MM.1S (cell line): Measurements from ENCODE around the gene TLX3.

Experiments used
- DNase-seq: peaks from one replicate; pipeline ENCODE4 v3.0.0-alpha.2; 2015
- H2AFZ ChIP-seq: fragments of 300-600 bp; sonication (generic); 2 replicates; pipeline ENCODE4 v1.6.0; 2016; ENCODE audit warnings: antibody characterized with exemption, low read length
- H3F3A ChIP-seq: fragments of 300-600 bp; sonication (generic); 2 replicates; pipeline ENCODE4 v1.6.1; 2016; ENCODE audit warnings: mild to moderate bottlenecking, antibody characterized with exemption, low read length, moderate library complexity, mixed read lengths; ENCODE audit not compliant: insufficient read depth
- H3K27ac ChIP-seq: fragments of 300-600 bp; sonication (generic); 2 replicates; pipeline ENCODE4 v1.5.1; 2016; ENCODE audit warnings: mild to moderate bottlenecking, low read length
- H3K27me3 ChIP-seq: fragments of 300-600 bp; sonication (generic); replicated peaks from 2 replicates; pipeline ENCODE4 v1.6.0; 2016; ENCODE audit warnings: low read length; ENCODE audit not compliant: insufficient read depth
- H3K36me3 ChIP-seq: fragments of 300-600 bp; sonication (generic); replicated peaks from 2 replicates; pipeline ENCODE4 v1.6.1; 2016; ENCODE audit warnings: mild to moderate bottlenecking, low read length, mixed read lengths; ENCODE audit not compliant: insufficient read depth
- H3K4me1 ChIP-seq: fragments of 300-600 bp; sonication (generic); 2 replicates; pipeline ENCODE4 v1.6.1; 2016; ENCODE audit warnings: low read length, mixed read lengths
- H3K4me2 ChIP-seq: fragments of 300-600 bp; sonication (generic); 2 replicates; pipeline ENCODE4 v1.6.0; 2016; ENCODE audit warnings: low read depth, low read length
- H3K4me3 ChIP-seq: fragments of 300-600 bp; sonication (generic); 2 replicates; pipeline ENCODE4 v1.5.1; 2016; ENCODE audit warnings: low read length, mixed read lengths
- H3K79me2 ChIP-seq: fragments of 300-600 bp; sonication (generic); 2 replicates; pipeline ENCODE4 v1.6.1; 2016; ENCODE audit warnings: mixed run types, low read length, mixed read lengths
- H3K9ac ChIP-seq: fragments of 300-600 bp; sonication (generic); 2 replicates; pipeline ENCODE4 v1.6.1; 2016; ENCODE audit warnings: low read length, mixed read lengths
- H3K9me2 ChIP-seq: fragments of 300-600 bp; sonication (generic); replicated peaks from 2 replicates; pipeline ENCODE4 v1.6.1; 2016; ENCODE audit warnings: mild to moderate bottlenecking, low read length, mixed read lengths; ENCODE audit not compliant: insufficient read depth
- H3K9me3 ChIP-seq: fragments of 300-600 bp; sonication (generic); replicated peaks from 2 replicates; pipeline ENCODE4 v1.6.1; 2016; ENCODE audit warnings: mild to moderate bottlenecking, low read length, mixed read lengths; ENCODE audit not compliant: insufficient read depth
- H4K20me1 ChIP-seq: fragments of 300-600 bp; sonication (generic); 2 replicates; pipeline ENCODE4 v1.6.1; 2016; ENCODE audit warnings: mild to moderate bottlenecking, low read length, moderate library complexity, mixed read lengths; ENCODE audit not compliant: insufficient read depth
- EZH2 ChIP-seq: fragments of 300-600 bp; sonication (generic); optimal IDR thresholded peaks from 2 replicates; pipeline ENCODE3; 2017; ENCODE audit warnings: low read depth, mild to moderate bottlenecking, antibody characterized with exemption, low read length, mixed read lengths
- EZH2phosphoT487 ChIP-seq: fragments of 300-600 bp; sonication (generic); IDR thresholded peaks from 2 replicates; pipeline ENCODE4 v1.6.1; 2018; ENCODE audit warnings: antibody characterized with exemption, low read length
- TF ChIP-seq, protein P1 (sequence below): fragments of 300-600 bp; sonication (generic); IDR thresholded peaks from 2 replicates; pipeline ENCODE4 v1.5.1; 2016; ENCODE audit warnings: antibody characterized with exemption, low read length, mixed read lengths

The TLX3 gene

GRCh38 chr5:171313481-171314206 is 4.6 kb downstream of the TLX3 start:
- no peak overlapping the region for H2AFZ ChIP-seq
- H3K4me3 ChIP-seq, result no peak overlapping the region
- no peaks in the 10 kb centered on the region for H3F3A ChIP-seq
- no peak overlapping the region for H3K9ac ChIP-seq
- no peaks in the 10 kb centered on the region for H3K79me2 ChIP-seq
- peak overlapping the region; percentile 9; the same call in 1 of the 2 replicates for H3K4me2 ChIP-seq
- DNase-seq, result no peak
- no peaks in the 10 kb centered on the region for H3K4me1 ChIP-seq
- H3K36me3 ChIP-seq, result no peaks in the 10 kb centered on the region
- no peak for TF ChIP-seq EZH2phosphoT487
- TF ChIP-seq, protein P1, sequence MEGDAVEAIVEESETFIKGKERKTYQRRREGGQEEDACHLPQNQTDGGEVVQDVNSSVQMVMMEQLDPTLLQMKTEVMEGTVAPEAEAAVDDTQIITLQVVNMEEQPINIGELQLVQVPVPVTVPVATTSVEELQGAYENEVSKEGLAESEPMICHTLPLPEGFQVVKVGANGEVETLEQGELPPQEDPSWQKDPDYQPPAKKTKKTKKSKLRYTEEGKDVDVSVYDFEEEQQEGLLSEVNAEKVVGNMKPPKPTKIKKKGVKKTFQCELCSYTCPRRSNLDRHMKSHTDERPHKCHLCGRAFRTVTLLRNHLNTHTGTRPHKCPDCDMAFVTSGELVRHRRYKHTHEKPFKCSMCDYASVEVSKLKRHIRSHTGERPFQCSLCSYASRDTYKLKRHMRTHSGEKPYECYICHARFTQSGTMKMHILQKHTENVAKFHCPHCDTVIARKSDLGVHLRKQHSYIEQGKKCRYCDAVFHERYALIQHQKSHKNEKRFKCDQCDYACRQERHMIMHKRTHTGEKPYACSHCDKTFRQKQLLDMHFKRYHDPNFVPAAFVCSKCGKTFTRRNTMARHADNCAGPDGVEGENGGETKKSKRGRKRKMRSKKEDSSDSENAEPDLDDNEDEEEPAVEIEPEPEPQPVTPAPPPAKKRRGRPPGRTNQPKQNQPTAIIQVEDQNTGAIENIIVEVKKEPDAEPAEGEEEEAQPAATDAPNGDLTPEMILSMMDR, result no peak
- TF ChIP-seq EZH2, result no peak
- no peaks in the 10 kb centered on the region for H4K20me1 ChIP-seq
- no peak overlapping the region for H3K27ac ChIP-seq
- no peaks in the 10 kb centered on the region for H3K9me2 ChIP-seq
- no peaks in the 10 kb centered on the region for H3K9me3 ChIP-seq
- peaks cover 16% of the 10 kb centered on the region for H3K27me3 ChIP-seq

- Histone ChIP-seq H3K9me3 (no peaks in the 10 kb centered on the region), H3K9ac (no peak overlapping the region), H2AFZ (no peak overlapping the region), H3K4me2 (no peak overlapping the region), H3F3A (no peaks in the 10 kb centered on the region), H3K36me3 (no peaks in the 10 kb centered on the region), H3K9me2 (no peaks in the 10 kb centered on the region), H3K4me3 (no peak overlapping the region), H4K20me1 (no peaks in the 10 kb centered on the region), H3K27me3 (peaks cover 16% of the 10 kb centered on the region), H3K4me1 (no peaks in the 10 kb centered on the region), H3K27ac (no peak overlapping the region), H3K79me2 (no peaks in the 10 kb centered on the region)
- no peak for DNase-seq
- TF ChIP-seq EZH2, result no peak
- TF ChIP-seq, protein P1, result no peak
- TF ChIP-seq EZH2phosphoT487, result no peak
These were observed 5.8 kb downstream of the TLX3 start for GRCh38 chr5:171314728-171315385.

DNA sequence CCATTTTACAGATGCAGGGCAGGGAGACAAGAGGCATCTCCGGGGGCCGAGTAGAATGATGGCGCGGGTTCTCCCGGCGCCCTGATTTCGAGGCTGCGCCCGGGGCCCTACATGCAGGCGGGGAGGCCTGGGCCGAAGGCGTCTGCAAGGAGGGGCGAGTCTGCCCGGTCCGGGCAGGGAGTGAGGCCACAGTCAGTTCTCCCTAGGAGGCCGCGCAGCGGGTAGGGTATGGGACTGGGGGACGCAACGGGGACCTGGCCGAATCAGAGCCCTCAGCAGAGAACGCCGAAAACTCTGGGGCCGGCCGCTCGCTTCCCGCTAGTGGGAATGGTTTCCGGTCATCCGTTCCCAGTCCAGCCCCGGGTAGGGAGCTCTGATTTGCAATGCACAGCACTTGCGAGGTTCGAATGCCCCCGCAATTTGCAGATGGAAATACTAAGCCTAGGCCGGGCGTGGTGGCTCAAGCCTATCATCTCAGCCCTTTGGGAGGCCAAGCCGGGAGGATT is 6.4 kb downstream of the TLX3 start:
- Histone ChIP-seq H3K27me3 (peaks cover 16% of the 10 kb centered on the region), H2AFZ (no peak overlapping the region), H3K27ac (no peak overlapping the region), H3K79me2 (no peaks in the 10 kb centered on the region), H3F3A (no peaks in the 10 kb centered on the region), H4K20me1 (no peaks in the 10 kb centered on the region), H3K4me2 (no peak overlapping the region), H3K36me3 (no peaks in the 10 kb centered on the region), H3K4me3 (no peak overlapping the region), H3K9me3 (no peaks in the 10 kb centered on the region), H3K9me2 (no peaks in the 10 kb centered on the region), H3K4me1 (no peaks in the 10 kb centered on the region), H3K9ac (no peak overlapping the region)
- DNase-seq, result no peak
- TF ChIP-seq, protein P1, result no peak
- no peak for TF ChIP-seq EZH2
- no peak for TF ChIP-seq EZH2phosphoT487
